ENCODE results near the gene NUDCD3. TPM values are rescaled to one million over a fixed set of nuclear protein-coding genes. Genes with fewer than 3 reads are reported as not detected.

The NUDCD3 gene
- total and polyA plus RNA-seq, 2 experiments from 2014 or later: 35.7 to 42.7 TPM

- no peak for TF ChIP-seq REST (IDR thresholded peaks at IDR 0.05; ENCODE audit: unreplicated experiment)
- no peak for TF ChIP-seq JUNB (IDR thresholded peaks at IDR 0.05; ENCODE audit: unreplicated experiment)
- TF ChIP-seq NANOG (IDR thresholded peaks at IDR 0.05; ENCODE audit: borderline replicate concordance): no peak
- no peak for TF ChIP-seq ETS1 (IDR thresholded peaks at IDR 0.05)
- TF ChIP-seq STAT1 (IDR thresholded peaks at IDR 0.05; ENCODE audit: unreplicated experiment): no peak
- TF ChIP-seq EZH2 (IDR thresholded peaks at IDR 0.05; ENCODE audit: low read depth, unreplicated experiment): no peak
Observed at GRCh38 chr7:44512736-44513135, 22.3 kb upstream of the NUDCD3 start (continued).

GRCh38 chr7:44511863-44512468, 21.5 kb upstream of the NUDCD3 start:
- Mint-ChIP-seq H3K27me3 (ENCODE audit: insufficient read depth, low read depth, poor library complexity) (peaks cover 1% of the 10 kb centered on the region), H3K9me3 (peaks cover 27% of the 10 kb centered on the region), H3K4me3 (no peak overlapping the region), H3K27ac (no peak overlapping the region), H3K36me3 (ENCODE audit: low read depth) (peaks cover 4% of the 10 kb centered on the region; the same call in 1 of the 3 replicates), H3K4me1 (no peaks in the 10 kb centered on the region)
- Histone ChIP-seq H3K4me3 (no peak overlapping the region), H3K79me2 (replicated peaks; ENCODE audit: insufficient read depth) (no peaks in the 10 kb centered on the region), H4K20me1 (replicated peaks; ENCODE audit: insufficient read depth) (no peaks in the 10 kb centered on the region), H2AFZ (no peak overlapping the region), H3F3A (replicated peaks; ENCODE audit: low read depth) (no peaks in the 10 kb centered on the region), H3K27ac (ENCODE audit: low read depth) (no peak overlapping the region), H3K4me1 (ENCODE audit: insufficient read depth) (no peaks in the 10 kb centered on the region), H3K36me3 (ENCODE audit: insufficient read depth) (no peaks in the 10 kb centered on the region), H3K9me2 (ENCODE audit: insufficient read depth) (no peaks in the 10 kb centered on the region), H3K27me3 (ENCODE audit: insufficient read depth) (no peaks in the 10 kb centered on the region), H3K4me2 (no peak overlapping the region)
- ATAC-seq (no peak), DNase-seq (ENCODE audit: low spot score) (no peak)
- TF ChIP-seq STAT1 (IDR thresholded peaks at IDR 0.05; ENCODE audit: unreplicated experiment) (no peak), CREB1 (CRISPR knock-in tag; IDR thresholded peaks at IDR 0.05; ENCODE audit: low read depth) (no peak), ETS1 (IDR thresholded peaks at IDR 0.05) (no peak), ZNF331 (CRISPR knock-in tag; IDR thresholded peaks at IDR 0.05; ENCODE audit: low read depth) (no peak), POLR2AphosphoS5 (IDR thresholded peaks at IDR 0.05; ENCODE audit: low read depth) (no peak), NANOG (IDR thresholded peaks at IDR 0.05; ENCODE audit: borderline replicate concordance) (no peak), REST (IDR thresholded peaks at IDR 0.05; ENCODE audit: unreplicated experiment) (no peak), CTCF (conservative IDR thresholded peaks at IDR 0.05; ENCODE audit: low read depth in 2 of 2) (no peak), EZH2 (IDR thresholded peaks at IDR 0.05; ENCODE audit: low read depth, unreplicated experiment) (no peak), EZH2phosphoT487 (IDR thresholded peaks at IDR 0.05; ENCODE audit: unreplicated experiment) (no peak)
